ENCODE results near the gene SPEF2. TPM values are rescaled to one million over a fixed set of nuclear protein-coding genes. Genes with fewer than 3 reads are reported as not detected.

SPEF2 gene
- total and polyA plus RNA-seq, 4 donors = 0.42 to 4.5 (median 2.1) TPM

DNA sequence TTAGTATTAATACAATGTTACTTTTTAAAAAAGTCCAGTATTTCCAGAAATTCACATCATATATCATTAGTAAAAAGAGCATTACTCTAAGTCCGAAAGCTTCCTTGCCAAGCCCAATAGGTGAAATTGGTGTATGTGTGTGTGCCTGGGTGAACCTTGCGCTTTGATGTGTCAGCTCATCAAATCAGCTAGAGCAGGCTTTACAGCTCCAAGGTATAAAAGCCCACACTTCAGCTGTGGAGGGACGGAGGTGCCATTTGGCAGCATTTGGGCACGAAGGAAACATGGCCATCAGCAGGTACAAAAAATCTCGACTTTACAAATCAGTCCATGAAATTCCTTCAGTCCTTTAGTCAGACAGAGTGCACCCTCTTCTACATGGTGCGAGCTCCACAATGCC lies 162.6 kb downstream of the SPEF2 start:
- H3K27ac ChIP-seq (ENCODE audit: low read depth in 1 of 2, low read length in 2 of 2) = no peak overlapping the region
- WGBS = 92% methylated on average over 6 of the region's 6 CpGs
- H3K9me3 ChIP-seq (ENCODE audit: control insufficient read depth in 4 of 4, low read length in 3 of 4) = no peaks in the 10 kb centered on the region
- no peak for DNase-seq (ENCODE audit: low spot score)
- no peaks in the 10 kb centered on the region for H3K27me3 ChIP-seq (ENCODE audit: control insufficient read depth in 4 of 4, insufficient read depth in 4 of 4, low read length in 3 of 4)
- TF ChIP-seq TAF1 (conservative IDR thresholded peaks at IDR 0.05) (no peak), EGR1 (IDR thresholded peaks at IDR 0.05; ENCODE audit: low read depth in 2 of 2) (no peak), FOXA1 (IDR thresholded peaks at IDR 0.05) (no peak), RAD21 (IDR thresholded peaks at IDR 0.05) (no peak), SP1 (IDR thresholded peaks at IDR 0.05) (no peak), RXRA (IDR thresholded peaks at IDR 0.05) (no peak), YY1 (IDR thresholded peaks at IDR 0.05) (no peak), NR2F2 (IDR thresholded peaks at IDR 0.05) (no peak), GABPA (IDR thresholded peaks at IDR 0.05 in 1 of 2, conservative IDR thresholded peaks at IDR 0.05 in 1 of 2) (no peak), FOXA2 (IDR thresholded peaks at IDR 0.05) (no peak), JUND (IDR thresholded peaks at IDR 0.05) (no peak)
- TF ChIP-seq, protein P1, sequence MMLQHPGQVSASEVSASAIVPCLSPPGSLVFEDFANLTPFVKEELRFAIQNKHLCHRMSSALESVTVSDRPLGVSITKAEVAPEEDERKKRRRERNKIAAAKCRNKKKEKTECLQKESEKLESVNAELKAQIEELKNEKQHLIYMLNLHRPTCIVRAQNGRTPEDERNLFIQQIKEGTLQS (IDR thresholded peaks at IDR 0.05) = no peak
- TF ChIP-seq, protein P2, sequence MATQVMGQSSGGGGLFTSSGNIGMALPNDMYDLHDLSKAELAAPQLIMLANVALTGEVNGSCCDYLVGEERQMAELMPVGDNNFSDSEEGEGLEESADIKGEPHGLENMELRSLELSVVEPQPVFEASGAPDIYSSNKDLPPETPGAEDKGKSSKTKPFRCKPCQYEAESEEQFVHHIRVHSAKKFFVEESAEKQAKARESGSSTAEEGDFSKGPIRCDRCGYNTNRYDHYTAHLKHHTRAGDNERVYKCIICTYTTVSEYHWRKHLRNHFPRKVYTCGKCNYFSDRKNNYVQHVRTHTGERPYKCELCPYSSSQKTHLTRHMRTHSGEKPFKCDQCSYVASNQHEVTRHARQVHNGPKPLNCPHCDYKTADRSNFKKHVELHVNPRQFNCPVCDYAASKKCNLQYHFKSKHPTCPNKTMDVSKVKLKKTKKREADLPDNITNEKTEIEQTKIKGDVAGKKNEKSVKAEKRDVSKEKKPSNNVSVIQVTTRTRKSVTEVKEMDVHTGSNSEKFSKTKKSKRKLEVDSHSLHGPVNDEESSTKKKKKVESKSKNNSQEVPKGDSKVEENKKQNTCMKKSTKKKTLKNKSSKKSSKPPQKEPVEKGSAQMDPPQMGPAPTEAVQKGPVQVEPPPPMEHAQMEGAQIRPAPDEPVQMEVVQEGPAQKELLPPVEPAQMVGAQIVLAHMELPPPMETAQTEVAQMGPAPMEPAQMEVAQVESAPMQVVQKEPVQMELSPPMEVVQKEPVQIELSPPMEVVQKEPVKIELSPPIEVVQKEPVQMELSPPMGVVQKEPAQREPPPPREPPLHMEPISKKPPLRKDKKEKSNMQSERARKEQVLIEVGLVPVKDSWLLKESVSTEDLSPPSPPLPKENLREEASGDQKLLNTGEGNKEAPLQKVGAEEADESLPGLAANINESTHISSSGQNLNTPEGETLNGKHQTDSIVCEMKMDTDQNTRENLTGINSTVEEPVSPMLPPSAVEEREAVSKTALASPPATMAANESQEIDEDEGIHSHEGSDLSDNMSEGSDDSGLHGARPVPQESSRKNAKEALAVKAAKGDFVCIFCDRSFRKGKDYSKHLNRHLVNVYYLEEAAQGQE (IDR thresholded peaks at IDR 0.05) = no peak
- TF ChIP-seq, protein P3, sequence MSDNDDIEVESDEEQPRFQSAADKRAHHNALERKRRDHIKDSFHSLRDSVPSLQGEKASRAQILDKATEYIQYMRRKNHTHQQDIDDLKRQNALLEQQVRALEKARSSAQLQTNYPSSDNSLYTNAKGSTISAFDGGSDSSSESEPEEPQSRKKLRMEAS (IDR thresholded peaks at IDR 0.05) = no peak
- TF ChIP-seq, protein P4, sequence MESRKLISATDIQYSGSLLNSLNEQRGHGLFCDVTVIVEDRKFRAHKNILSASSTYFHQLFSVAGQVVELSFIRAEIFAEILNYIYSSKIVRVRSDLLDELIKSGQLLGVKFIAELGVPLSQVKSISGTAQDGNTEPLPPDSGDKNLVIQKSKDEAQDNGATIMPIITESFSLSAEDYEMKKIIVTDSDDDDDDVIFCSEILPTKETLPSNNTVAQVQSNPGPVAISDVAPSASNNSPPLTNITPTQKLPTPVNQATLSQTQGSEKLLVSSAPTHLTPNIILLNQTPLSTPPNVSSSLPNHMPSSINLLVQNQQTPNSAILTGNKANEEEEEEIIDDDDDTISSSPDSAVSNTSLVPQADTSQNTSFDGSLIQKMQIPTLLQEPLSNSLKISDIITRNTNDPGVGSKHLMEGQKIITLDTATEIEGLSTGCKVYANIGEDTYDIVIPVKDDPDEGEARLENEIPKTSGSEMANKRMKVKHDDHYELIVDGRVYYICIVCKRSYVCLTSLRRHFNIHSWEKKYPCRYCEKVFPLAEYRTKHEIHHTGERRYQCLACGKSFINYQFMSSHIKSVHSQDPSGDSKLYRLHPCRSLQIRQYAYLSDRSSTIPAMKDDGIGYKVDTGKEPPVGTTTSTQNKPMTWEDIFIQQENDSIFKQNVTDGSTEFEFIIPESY (IDR thresholded peaks at IDR 0.05) = no peak
- TF ChIP-seq, protein P5, sequence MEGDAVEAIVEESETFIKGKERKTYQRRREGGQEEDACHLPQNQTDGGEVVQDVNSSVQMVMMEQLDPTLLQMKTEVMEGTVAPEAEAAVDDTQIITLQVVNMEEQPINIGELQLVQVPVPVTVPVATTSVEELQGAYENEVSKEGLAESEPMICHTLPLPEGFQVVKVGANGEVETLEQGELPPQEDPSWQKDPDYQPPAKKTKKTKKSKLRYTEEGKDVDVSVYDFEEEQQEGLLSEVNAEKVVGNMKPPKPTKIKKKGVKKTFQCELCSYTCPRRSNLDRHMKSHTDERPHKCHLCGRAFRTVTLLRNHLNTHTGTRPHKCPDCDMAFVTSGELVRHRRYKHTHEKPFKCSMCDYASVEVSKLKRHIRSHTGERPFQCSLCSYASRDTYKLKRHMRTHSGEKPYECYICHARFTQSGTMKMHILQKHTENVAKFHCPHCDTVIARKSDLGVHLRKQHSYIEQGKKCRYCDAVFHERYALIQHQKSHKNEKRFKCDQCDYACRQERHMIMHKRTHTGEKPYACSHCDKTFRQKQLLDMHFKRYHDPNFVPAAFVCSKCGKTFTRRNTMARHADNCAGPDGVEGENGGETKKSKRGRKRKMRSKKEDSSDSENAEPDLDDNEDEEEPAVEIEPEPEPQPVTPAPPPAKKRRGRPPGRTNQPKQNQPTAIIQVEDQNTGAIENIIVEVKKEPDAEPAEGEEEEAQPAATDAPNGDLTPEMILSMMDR (IDR thresholded peaks at IDR 0.05; ENCODE audit: low read depth, low read length, missing input control) = no peak
- H3K4me3 ChIP-seq (ENCODE audit: low read depth in 1 of 3, low read length in 3 of 3) = no peak overlapping the region
- H3K4me1 ChIP-seq (ENCODE audit: control insufficient read depth in 4 of 4, insufficient read depth in 4 of 4, low read length in 3 of 4) = no peaks in the 10 kb centered on the region
- H3K9ac ChIP-seq (ENCODE audit: low read depth in 1 of 2, low read length in 2 of 2) = no peak overlapping the region
- H3K36me3 ChIP-seq (ENCODE audit: control insufficient read depth in 4 of 4, insufficient read depth in 3 of 4, low read depth in 1 of 4, low read length in 3 of 4) = no peaks in the 10 kb centered on the region

Measured in liver (tissue), 9 donors.